GM23338 (cell line): ENCODE measurements around the gene TNKS2. TPM values are rescaled to one million over a fixed set of nuclear protein-coding genes. Genes with fewer than 3 reads are reported as not detected.

Experiments used
- ATAC-seq: fragments of 200-7000 bp; cut with Tn5 transposase; 3 replicates; pipeline ENCODE4 v1.9.1; 2020
- DNase-seq: peaks from one replicate; pipeline ENCODE4 v3.0.0-alpha.2; 2015; ENCODE audit warnings: low spot score
- H2AFZ ChIP-seq: fragments of 200-600 bp; sonication (generic); 2 replicates; pipeline ENCODE4 v1.8.0; 2016; ENCODE audit warnings: antibody characterized with exemption, mild to moderate bottlenecking, moderate library complexity
- H3F3A ChIP-seq: fragments of 200-600 bp; sonication (generic); replicated peaks from 2 replicates; pipeline ENCODE4 v1.8.0; 2017; ENCODE audit warnings: antibody characterized with exemption, mixed run types, low read depth
- H3K27ac ChIP-seq: fragments of 200-600 bp; sonication (generic); 2 replicates; pipeline ENCODE4 v1.6.1; 2016; ENCODE audit warnings: low read depth
- H3K27me3 ChIP-seq: fragments of 200-600 bp; sonication (generic); 2 replicates; pipeline ENCODE4 v1.8.0; 2016; ENCODE audit warnings: mild to moderate bottlenecking, mixed run types, moderate library complexity; ENCODE audit not compliant: insufficient read depth
- H3K36me3 ChIP-seq: fragments of 200-600 bp; sonication (generic); 2 replicates; pipeline ENCODE4 v1.8.0; 2016; ENCODE audit warnings: mild to moderate bottlenecking; ENCODE audit not compliant: insufficient read depth
- H3K4me1 ChIP-seq: fragments of 200-600 bp; sonication (generic); 2 replicates; pipeline ENCODE4 v1.8.0; 2016; ENCODE audit warnings: mild to moderate bottlenecking, moderate library complexity; ENCODE audit not compliant: insufficient read depth
- H3K4me2 ChIP-seq: fragments of 200-600 bp; sonication (generic); 2 replicates; pipeline ENCODE4 v1.7.1; 2017; ENCODE audit warnings: mixed run types
- H3K4me3 ChIP-seq: fragments of 200-600 bp; sonication (generic); 2 replicates; pipeline ENCODE4 v1.6.1; 2016; ENCODE audit warnings: mixed run types
- H3K79me2 ChIP-seq: fragments of 200-600 bp; sonication (generic); replicated peaks from 2 replicates; pipeline ENCODE4 v1.8.0; 2017; ENCODE audit warnings: mild to moderate bottlenecking; ENCODE audit not compliant: insufficient read depth
- H3K9me2 ChIP-seq: fragments of 200-600 bp; sonication (generic); 2 replicates; pipeline ENCODE4 v1.8.0; 2017; ENCODE audit not compliant: insufficient read depth
- H4K20me1 ChIP-seq: fragments of 200-600 bp; sonication (generic); replicated peaks from 2 replicates; pipeline ENCODE4 v1.8.0; 2017; ENCODE audit warnings: mild to moderate bottlenecking; ENCODE audit not compliant: insufficient read depth
- H3K27ac Mint-ChIP-seq: 2 replicates; pipeline ENCODE4 v1.8.0; 2020; ENCODE audit warnings: inconsistent platforms, mild to moderate bottlenecking, moderate library complexity, mixed read lengths
- H3K27me3 Mint-ChIP-seq: 3 replicates; pipeline ENCODE4 v1.8.0; 2022; ENCODE audit warnings: low read depth, mild to moderate bottlenecking, moderate library complexity, mixed read lengths, inconsistent platforms; ENCODE audit not compliant: insufficient read depth, poor library complexity
- H3K36me3 Mint-ChIP-seq: 3 replicates; pipeline ENCODE4 v1.8.0; 2021; ENCODE audit warnings: low read depth, mild to moderate bottlenecking, inconsistent platforms, moderate library complexity, mixed read lengths
- H3K4me1 Mint-ChIP-seq: 3 replicates; pipeline ENCODE4 v1.8.0; 2020; ENCODE audit warnings: mild to moderate bottlenecking, inconsistent platforms, mixed read lengths
- H3K4me3 Mint-ChIP-seq: 3 replicates; pipeline ENCODE4 v1.8.0; 2021; ENCODE audit warnings: moderate library complexity, mild to moderate bottlenecking, inconsistent platforms, mixed read lengths
- H3K9me3 Mint-ChIP-seq: 3 replicates; pipeline ENCODE4 v1.8.0; 2020; ENCODE audit warnings: moderate library complexity, mild to moderate bottlenecking, inconsistent platforms, mixed read lengths
- CREB1 ChIP-seq: fragments of 250-450 bp; sonication (Bioruptor Pico); IDR thresholded peaks from 2 replicates; pipeline ENCODE4 v1.5.0; 2020; ENCODE audit warnings: low read depth, mild to moderate bottlenecking, moderate library complexity
- CTCF ChIP-seq, 2 experiments: fragments of 200-600 bp in 1 of 2; sonication (generic) in 1 of 2; conservative IDR thresholded peaks; 2 replicates each; pipeline versions ENCODE4 v1.5.1 to v1.6.1; 2016 to 2017; ENCODE audit warnings: antibody characterized with exemption in 2 of 2, low read depth in 2 of 2, mild to moderate bottlenecking in 2 of 2, moderate library complexity in 1 of 2
- EZH2 ChIP-seq: fragments of 200-600 bp; sonication (generic); IDR thresholded peaks from one replicate; pipeline ENCODE4 v1.8.0; 2017; ENCODE audit warnings: antibody characterized with exemption, mild to moderate bottlenecking, low read depth; ENCODE audit not compliant: unreplicated experiment
- JUNB ChIP-seq: IDR thresholded peaks from one replicate; pipeline ENCODE4 v1.6.1; 2016; ENCODE audit warnings: antibody characterized with exemption; ENCODE audit not compliant: unreplicated experiment
- NANOG ChIP-seq: IDR thresholded peaks from 2 replicates; pipeline ENCODE4 v1.6.1; 2016; ENCODE audit warnings: antibody characterized with exemption, borderline replicate concordance
- POLR2AphosphoS5 ChIP-seq: IDR thresholded peaks from 2 replicates; pipeline ENCODE4 v1.6.1; 2016; ENCODE audit warnings: antibody characterized with exemption, low read depth
- ZNF114 ChIP-seq: fragments of 250-450 bp; sonication (Bioruptor Pico); IDR thresholded peaks from 2 replicates; pipeline ENCODE4 v1.5.0; 2020; ENCODE audit warnings: mild to moderate bottlenecking, moderate library complexity
- ZNF331 ChIP-seq: fragments of 250-450 bp; sonication (Bioruptor Pico); IDR thresholded peaks from 2 replicates; pipeline ENCODE4 v1.5.0; 2020; ENCODE audit warnings: low read depth, mild to moderate bottlenecking, moderate library complexity
- polyA plus RNA-seq: library from polyadenylated mRNA; unstranded; fragments of >200 nt; fragmentation: Nextera tagmentation; extraction: Ambion mirVana; gene quantifications from 2 replicates; pipeline ENCODE4 v1.2.1, GENCODE V29; 2016
- total RNA-seq: library from RNA; depleted of rRNA; stranded (reverse); fragments of >200 nt; shearing (Covaris generic); gene quantifications from 2 replicates; pipeline ENCODE4 v1.2.3, GENCODE V29; 2014
- TF ChIP-seq, protein P1 (sequence below): IDR thresholded peaks from one replicate; pipeline ENCODE4 v1.6.1; 2018; ENCODE audit warnings: antibody characterized with exemption; ENCODE audit not compliant: unreplicated experiment
- TF ChIP-seq, protein P2 (sequence below): IDR thresholded peaks from 2 replicates; pipeline ENCODE4 v1.6.1; 2016; ENCODE audit warnings: antibody characterized with exemption

TNKS2 gene
- total and polyA plus RNA-seq, 2 experiments from 2014 or later, result 23.5 to 85.5 TPM

GRCh38 chr10:91775731-91776130, 22.5 kb upstream of the TNKS2 start:
- H3K27ac Mint-ChIP-seq, result no peak overlapping the region
- Histone ChIP-seq H4K20me1 (no peaks in the 10 kb centered on the region), H3F3A (no peaks in the 10 kb centered on the region), H3K4me2 (no peak overlapping the region), H3K79me2 (no peaks in the 10 kb centered on the region), H3K4me1 (peaks cover 10% of the 10 kb centered on the region; the same call in 1 of the 2 replicates), H3K27me3 (no peaks in the 10 kb centered on the region), H3K36me3 (no peaks in the 10 kb centered on the region), H3K9me2 (peaks cover 9% of the 10 kb centered on the region; the same call in 1 of the 2 replicates), H3K4me3 (no peak overlapping the region), H2AFZ (no peak overlapping the region), H3K27ac (no peak overlapping the region)
- no peak overlapping the region for H3K4me3 Mint-ChIP-seq
- no peak for ATAC-seq
- TF ChIP-seq ZNF331 (CRISPR knock-in tag) (no peak), CREB1 (CRISPR knock-in tag) (no peak), NANOG (no peak), POLR2AphosphoS5 (no peak), CTCF (conservative IDR thresholded peaks at IDR 0.05; ENCODE audit: low read depth in 2 of 2) (no peak), ZNF114 (CRISPR knock-in tag) (no peak), JUNB (no peak), EZH2 (no peak)
- TF ChIP-seq, protein P1, sequence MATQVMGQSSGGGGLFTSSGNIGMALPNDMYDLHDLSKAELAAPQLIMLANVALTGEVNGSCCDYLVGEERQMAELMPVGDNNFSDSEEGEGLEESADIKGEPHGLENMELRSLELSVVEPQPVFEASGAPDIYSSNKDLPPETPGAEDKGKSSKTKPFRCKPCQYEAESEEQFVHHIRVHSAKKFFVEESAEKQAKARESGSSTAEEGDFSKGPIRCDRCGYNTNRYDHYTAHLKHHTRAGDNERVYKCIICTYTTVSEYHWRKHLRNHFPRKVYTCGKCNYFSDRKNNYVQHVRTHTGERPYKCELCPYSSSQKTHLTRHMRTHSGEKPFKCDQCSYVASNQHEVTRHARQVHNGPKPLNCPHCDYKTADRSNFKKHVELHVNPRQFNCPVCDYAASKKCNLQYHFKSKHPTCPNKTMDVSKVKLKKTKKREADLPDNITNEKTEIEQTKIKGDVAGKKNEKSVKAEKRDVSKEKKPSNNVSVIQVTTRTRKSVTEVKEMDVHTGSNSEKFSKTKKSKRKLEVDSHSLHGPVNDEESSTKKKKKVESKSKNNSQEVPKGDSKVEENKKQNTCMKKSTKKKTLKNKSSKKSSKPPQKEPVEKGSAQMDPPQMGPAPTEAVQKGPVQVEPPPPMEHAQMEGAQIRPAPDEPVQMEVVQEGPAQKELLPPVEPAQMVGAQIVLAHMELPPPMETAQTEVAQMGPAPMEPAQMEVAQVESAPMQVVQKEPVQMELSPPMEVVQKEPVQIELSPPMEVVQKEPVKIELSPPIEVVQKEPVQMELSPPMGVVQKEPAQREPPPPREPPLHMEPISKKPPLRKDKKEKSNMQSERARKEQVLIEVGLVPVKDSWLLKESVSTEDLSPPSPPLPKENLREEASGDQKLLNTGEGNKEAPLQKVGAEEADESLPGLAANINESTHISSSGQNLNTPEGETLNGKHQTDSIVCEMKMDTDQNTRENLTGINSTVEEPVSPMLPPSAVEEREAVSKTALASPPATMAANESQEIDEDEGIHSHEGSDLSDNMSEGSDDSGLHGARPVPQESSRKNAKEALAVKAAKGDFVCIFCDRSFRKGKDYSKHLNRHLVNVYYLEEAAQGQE, result no peak
- TF ChIP-seq, protein P2, sequence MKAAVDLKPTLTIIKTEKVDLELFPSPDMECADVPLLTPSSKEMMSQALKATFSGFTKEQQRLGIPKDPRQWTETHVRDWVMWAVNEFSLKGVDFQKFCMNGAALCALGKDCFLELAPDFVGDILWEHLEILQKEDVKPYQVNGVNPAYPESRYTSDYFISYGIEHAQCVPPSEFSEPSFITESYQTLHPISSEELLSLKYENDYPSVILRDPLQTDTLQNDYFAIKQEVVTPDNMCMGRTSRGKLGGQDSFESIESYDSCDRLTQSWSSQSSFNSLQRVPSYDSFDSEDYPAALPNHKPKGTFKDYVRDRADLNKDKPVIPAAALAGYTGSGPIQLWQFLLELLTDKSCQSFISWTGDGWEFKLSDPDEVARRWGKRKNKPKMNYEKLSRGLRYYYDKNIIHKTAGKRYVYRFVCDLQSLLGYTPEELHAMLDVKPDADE, result no peak
- H3K4me1 Mint-ChIP-seq, result peaks cover 10% of the 10 kb centered on the region
- no peaks in the 10 kb centered on the region for H3K36me3 Mint-ChIP-seq
- DNase-seq, result no peak
- H3K27me3 Mint-ChIP-seq, result no peaks in the 10 kb centered on the region
- no peaks in the 10 kb centered on the region for H3K9me3 Mint-ChIP-seq
